T-helper 9 cell (primary cell): ENCODE measurements around the gene CSNK1D.

ENCODE experiments used
- DNase-seq: peaks from one replicate; pipeline ENCODE4 v3.0.0-alpha.2; 2020

The CSNK1D gene

GRCh38 chr17:82249896-82250581 is 23.5 kb downstream of the CSNK1D start:
- no peak for DNase-seq

- no peak for DNase-seq
Measured at GRCh38 chr17:82248815-82249674, 24.5 kb downstream of the CSNK1D start.

GRCh38 chr17:82247856-82248671 is 25.4 kb downstream of the CSNK1D start:
- no peak for DNase-seq

- no peak for DNase-seq
Measured at GRCh38 chr17:82247182-82247823, 26.2 kb downstream of the CSNK1D start.

GRCh38 chr17:82246365-82247181 is 26.9 kb downstream of the CSNK1D start:
- no peak for DNase-seq

GRCh38 chr17:82246040-82246364 is 27.5 kb downstream of the CSNK1D start:
- no peak for DNase-seq

GRCh38 chr17:82245134-82246039 is 28.1 kb downstream of the CSNK1D start:
- no peak for DNase-seq

- DNase-seq: no peak
Measured at GRCh38 chr17:82244413-82245133, 28.9 kb downstream of the CSNK1D start.

GRCh38 chr17:82243648-82244412 is 29.7 kb downstream of the CSNK1D start:
- no peak for DNase-seq

GRCh38 chr17:82242977-82243647 is 30.4 kb downstream of the CSNK1D start:
- no peak for DNase-seq

GRCh38 chr17:82242698-82242976 is 30.9 kb downstream of the CSNK1D start:
- DNase-seq: no peak

- DNase-seq: no peak
Measured at GRCh38 chr17:82241926-82242697, 31.4 kb downstream of the CSNK1D start.

GRCh38 chr17:82241183-82241925 is 32.1 kb downstream of the CSNK1D start:
- no peak for DNase-seq

GRCh38 chr17:82240506-82241182 is 32.9 kb downstream of the CSNK1D start:
- DNase-seq: no peak

- DNase-seq: no peak
Measured at GRCh38 chr17:82239926-82240505, 33.5 kb downstream of the CSNK1D start.

GRCh38 chr17:82239401-82239925 is 34.0 kb downstream of the CSNK1D start:
- no peak for DNase-seq
